Spleen (tissue), 11 donors: ENCODE results near the gene IL17RD. TPM values are rescaled to one million over a fixed set of nuclear protein-coding genes. Genes with fewer than 3 reads are reported as not detected.

Experiments
- DNase-seq: peaks from one replicate; pipeline ENCODE4 v3.0.0-alpha.2; 2020
- H3K27ac ChIP-seq, 8 donors: fragments of 200-600 bp; sonication (generic) in 7 of 8; 1 replicate in 4 of 8; 2 replicates in 4 of 8; pipeline versions ENCODE4 v1.5.0 to v1.8.0; 2016 to 2021; ENCODE audit warnings: inconsistent platforms in 4 of 8, mild to moderate bottlenecking in 4 of 8, moderate library complexity in 1 of 8
- H3K27me3 ChIP-seq, 7 donors: fragments of 200-600 bp; sonication (generic) in 6 of 7; replicated peaks in 1 of 7; 1 replicate in 4 of 7; 2 replicates in 3 of 7; pipeline versions ENCODE4 v1.5.0 to v1.8.0; 2016 to 2021; ENCODE audit warnings: inconsistent platforms in 3 of 7, mild to moderate bottlenecking in 1 of 7
- H3K36me3 ChIP-seq, 6 donors: fragments of 200-600 bp; sonication (generic) in 5 of 6; 1 replicate in 4 of 6; 2 replicates in 2 of 6; pipeline versions ENCODE4 v1.5.0 to v1.8.0; 2016 to 2021; ENCODE audit warnings: inconsistent platforms in 2 of 6
- H3K4me1 ChIP-seq, 6 donors: fragments of 200-600 bp; sonication (generic) in 5 of 6; 1 replicate in 3 of 6; 2 replicates in 3 of 6; pipeline versions ENCODE4 v1.5.0 to v1.8.0; 2016 to 2021; ENCODE audit warnings: inconsistent platforms in 3 of 6
- H3K4me3 ChIP-seq, 8 donors: fragments of 200-600 bp; sonication (generic) in 7 of 8; 1 replicate in 4 of 8; 2 replicates in 4 of 8; pipeline versions ENCODE4 v1.5.0 to v1.8.0; 2016 to 2021; ENCODE audit warnings: inconsistent platforms in 4 of 8, mild to moderate bottlenecking in 4 of 8, moderate library complexity in 2 of 8
- H3K9me3 ChIP-seq, 8 donors: fragments of 200-600 bp; sonication (generic) in 7 of 8; 1 replicate in 4 of 8; 2 replicates in 4 of 8; pipeline versions ENCODE4 v1.5.0 to v1.8.0; 2016 to 2021; ENCODE audit warnings: inconsistent platforms in 4 of 8
- CTCF ChIP-seq, 11 experiments: fragments of 200-600 bp in 7 of 11; fragments of 450-650 bp in 4 of 11; sonication (generic) in 4 of 11; IDR thresholded peaks in 8 of 11; conservative IDR thresholded peaks in 3 of 11; 1 replicate in 7 of 11; 2 replicates in 4 of 11; pipeline versions ENCODE4 v1.4.0 to v1.8.0; 2016 to 2021; ENCODE audit warnings: antibody characterized with exemption in 11 of 11, inconsistent platforms in 4 of 11, mild to moderate bottlenecking in 1 of 11
- POLR2A ChIP-seq, 3 donors: fragments of 450-650 bp; IDR thresholded peaks; one replicate each; pipeline ENCODE4 v1.5.1; 2017; ENCODE audit warnings: antibody characterized with exemption in 3 of 3, mild to moderate bottlenecking in 1 of 3
- POLR2AphosphoS5 ChIP-seq, 3 donors: sonication (generic); formaldehyde crosslinking; IDR thresholded peaks; one replicate each; pipeline ENCODE4 v1.5.1; 2017; ENCODE audit warnings: antibody characterized with exemption in 3 of 3
- WGBS, 5 donors: extraction: QIAGEN DNeasy Blood & Tissue Kit in 3 of 5; methylation state at CpG; one replicate each; pipeline versions ENCODE4 v1.1.5 to v1.1.7; 2013 to 2018; 5-methylcytosine and 5-hydroxymethylcytosine counted together
- intact Hi-C: fragments of 100-400 bp; cut with DNase I; formaldehyde crosslinking; loops from one replicate; pipeline ENCODE4 v1.15.0; 2023; ENCODE audit warnings: low total_unique reads
- polyA plus RNA-seq, 3 donors: library from polyadenylated mRNA; stranded (reverse); fragments of 200-250 nt; gene quantifications; one replicate each; pipeline ENCODE4 v1.2.1, GENCODE V29; 2013
- total RNA-seq, 7 donors: library from RNA; depleted of rRNA in 3 of 7; stranded (reverse); fragments of >200 nt in 3 of 7; fragmentation: NEBNext Ultra II Directional in 4 of 7; extraction: Animal tissue kit (Norgen Biotek cat#: 25700) in 4 of 7; gene quantifications; one replicate each; pipeline versions ENCODE4 v1.1.0 to v1.2.1, GENCODE V29; 2016 to 2021
- donor health status: healthy with polysubstance abuse.
- donor health status: DM: no; HTN: no; CAD: no; lungs with moderate emphysema.
- donor health status: DM: no; HTN: no; CAD: no.
- donor health status: Bipolar disorder and iron deficiency.
- donor health status: healthy.
- donor health status: DM: no; HTN: no; CAD: no.
- donor health status: DM: yes; HTN: yes; CAD: no.

The IL17RD gene
- total and polyA plus RNA-seq, 10 donors, result 0.20 to 15.9 (median 2.8) TPM

- no peaks in the 10 kb centered on the region for H3K9me3 ChIP-seq
- H3K4me3 ChIP-seq, result peak overlapping the region; percentile 22 to 72 (median 48)
- 5 to 9% (median 7%) methylated on average over 26 to 40 of the region's 40 CpGs for WGBS, 5 donors
- H3K27ac ChIP-seq, result peak overlapping the region in 4 of 8 donors; percentile 33 to 53 (median 44)
- peaks cover 0 to 28% (median 15%) of the 10 kb centered on the region in 6 donors for H3K4me1 ChIP-seq
- peak; percentile 93 for DNase-seq
- TF ChIP-seq POLR2AphosphoS5 (IDR thresholded peaks at IDR 0.05), result peak in 2 of 3 donors; percentile 53 to 67
- peak; percentile 49 to 88 (median 70) for TF ChIP-seq CTCF (IDR thresholded peaks at IDR 0.05 in 8 of 11, conservative IDR thresholded peaks at IDR 0.05 in 3 of 11)
- TF ChIP-seq POLR2A (IDR thresholded peaks at IDR 0.05), result no peak
- intact Hi-C loops, result no loop called here
- peaks cover 0 to 50% (median 3%) of the 10 kb centered on the region in 7 donors for H3K27me3 ChIP-seq
- no peaks in the 10 kb centered on the region for H3K36me3 ChIP-seq
Observed at GRCh38 chr3:57169872-57170623, 4.9 kb upstream of the IL17RD start.

DNA sequence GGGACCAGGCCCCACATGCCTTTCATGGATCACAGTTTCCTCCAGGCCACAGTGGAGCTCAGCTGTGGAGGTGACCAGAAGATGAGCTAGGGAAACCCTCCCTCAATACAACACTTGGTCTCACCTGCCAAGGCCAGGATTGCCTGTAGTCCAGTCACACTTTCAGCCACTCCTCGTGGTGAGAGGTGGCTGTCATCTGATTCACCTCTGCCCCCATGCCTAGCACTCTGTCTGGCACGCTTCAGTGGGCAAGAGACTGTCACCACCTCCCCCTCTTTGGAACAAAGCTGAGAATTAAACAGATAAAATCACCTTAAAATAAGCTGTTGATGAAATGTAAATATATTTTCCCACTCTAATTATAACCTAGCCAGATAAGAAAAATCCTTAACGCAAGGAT lies 4.0 kb upstream of the IL17RD start:
- H3K27ac ChIP-seq, result no peak overlapping the region
- no peak for TF ChIP-seq CTCF (IDR thresholded peaks at IDR 0.05 in 8 of 11, conservative IDR thresholded peaks at IDR 0.05 in 3 of 11)
- TF ChIP-seq POLR2AphosphoS5 (IDR thresholded peaks at IDR 0.05), result no peak
- TF ChIP-seq POLR2A (IDR thresholded peaks at IDR 0.05), result no peak
- 45 to 72% (median 63%) methylated on average over 3 of the region's 3 CpGs for WGBS, 5 donors
- peaks cover 0 to 59% (median 12%) of the 10 kb centered on the region in 7 donors for H3K27me3 ChIP-seq
- no peak for DNase-seq
- intact Hi-C loops, result no loop called here
- peak overlapping the region in 1 of 8 donors; percentile 49 for H3K4me3 ChIP-seq
- no peaks in the 10 kb centered on the region for H3K9me3 ChIP-seq
- peaks cover 6 to 31% (median 24%) of the 10 kb centered on the region in 6 donors for H3K4me1 ChIP-seq
- H3K36me3 ChIP-seq, result no peaks in the 10 kb centered on the region

GRCh38 chr3:57168151-57168550 lies 3.0 kb upstream of the IL17RD start:
- intact Hi-C loops, result no loop called here
- 41 to 58% (median 53%) methylated on average over 2 of the region's 2 CpGs for WGBS, 5 donors
- Histone ChIP-seq H3K27me3 (peaks cover 0 to 69% (median 14%) of the 10 kb centered on the region in 7 donors), H3K9me3 (no peaks in the 10 kb centered on the region), H3K36me3 (no peaks in the 10 kb centered on the region), H3K4me3 (no peak overlapping the region), H3K4me1 (peaks cover 7 to 40% (median 28%) of the 10 kb centered on the region in 6 donors), H3K27ac (no peak overlapping the region)
- no peak for DNase-seq
- no peak for TF ChIP-seq POLR2AphosphoS5 (IDR thresholded peaks at IDR 0.05)
- TF ChIP-seq CTCF (IDR thresholded peaks at IDR 0.05 in 8 of 11, conservative IDR thresholded peaks at IDR 0.05 in 3 of 11), result no peak
- no peak for TF ChIP-seq POLR2A (IDR thresholded peaks at IDR 0.05)

DNA sequence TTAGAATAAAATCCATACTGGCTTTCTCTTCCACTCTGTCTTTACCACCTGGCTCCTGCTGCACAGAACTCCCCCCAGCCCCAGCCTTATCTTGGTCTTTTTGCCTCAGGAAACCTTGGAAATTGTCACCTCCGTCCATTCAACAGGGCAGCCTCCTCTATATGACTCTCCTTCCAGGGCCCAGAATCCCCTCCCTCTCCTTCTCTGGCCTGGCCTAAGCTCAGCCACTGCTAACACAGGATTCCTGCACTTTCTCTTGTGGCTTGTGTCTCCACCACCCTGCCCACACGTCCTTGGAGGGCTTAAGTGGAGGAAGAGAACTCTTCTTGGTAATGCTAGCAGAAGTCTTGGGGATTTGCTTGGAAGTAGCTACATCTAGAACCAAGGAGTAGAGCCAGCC lies 1.5 kb upstream of the IL17RD start:
- Histone ChIP-seq H3K9me3 (no peaks in the 10 kb centered on the region), H3K27ac (no peak overlapping the region), H3K4me3 (no peak overlapping the region), H3K36me3 (no peaks in the 10 kb centered on the region), H3K4me1 (peaks cover 7 to 51% (median 35%) of the 10 kb centered on the region in 6 donors), H3K27me3 (peaks cover 0 to 84% (median 14%) of the 10 kb centered on the region in 7 donors)
- intact Hi-C loops, result no loop called here
- no peak for DNase-seq
- TF ChIP-seq CTCF (IDR thresholded peaks at IDR 0.05 in 8 of 11, conservative IDR thresholded peaks at IDR 0.05 in 3 of 11) (no peak), POLR2A (IDR thresholded peaks at IDR 0.05) (no peak), POLR2AphosphoS5 (IDR thresholded peaks at IDR 0.05) (no peak)
- 24 to 64% (median 39%) methylated on average over 2 of the region's 2 CpGs for WGBS, 5 donors
